Measurements from ENCODE around the gene LAMTOR2.
A peak's percentile ranks its signal among the peaks of the same experiment; 100 is the strongest.

The LAMTOR2 gene

DNA sequence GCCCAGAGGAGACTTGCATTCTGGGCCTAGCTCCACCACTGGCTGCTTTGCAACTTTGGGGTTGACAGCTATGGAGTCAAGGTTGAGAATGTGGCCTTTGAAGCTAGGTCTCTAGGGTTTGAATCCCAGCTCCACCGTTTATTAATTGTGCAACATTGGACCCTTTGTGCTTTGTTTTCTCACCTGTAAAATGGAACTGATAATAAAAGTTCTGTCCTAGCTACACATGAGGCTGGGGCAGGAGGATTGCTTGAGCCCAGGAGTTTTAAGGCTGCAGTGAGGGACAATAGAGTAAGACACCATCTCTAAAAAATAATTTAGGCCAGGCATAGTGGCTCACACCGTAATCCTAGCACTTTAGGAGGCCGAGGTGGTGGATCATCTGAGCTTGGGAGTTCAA lies 44.7 kb downstream of the LAMTOR2 start:
- Mint-ChIP-seq H3K27ac (no peak overlapping the region), H3K27me3 (ENCODE audit: low read depth) (no peaks in the 10 kb centered on the region), H3K4me1 (peaks cover 63% of the 10 kb centered on the region), H3K9me3 (no peaks in the 10 kb centered on the region), H3K36me3 (ENCODE audit: low read depth) (peaks cover 34% of the 10 kb centered on the region), H3K4me3 (no peak overlapping the region)
- TF ChIP-seq, protein P1, sequence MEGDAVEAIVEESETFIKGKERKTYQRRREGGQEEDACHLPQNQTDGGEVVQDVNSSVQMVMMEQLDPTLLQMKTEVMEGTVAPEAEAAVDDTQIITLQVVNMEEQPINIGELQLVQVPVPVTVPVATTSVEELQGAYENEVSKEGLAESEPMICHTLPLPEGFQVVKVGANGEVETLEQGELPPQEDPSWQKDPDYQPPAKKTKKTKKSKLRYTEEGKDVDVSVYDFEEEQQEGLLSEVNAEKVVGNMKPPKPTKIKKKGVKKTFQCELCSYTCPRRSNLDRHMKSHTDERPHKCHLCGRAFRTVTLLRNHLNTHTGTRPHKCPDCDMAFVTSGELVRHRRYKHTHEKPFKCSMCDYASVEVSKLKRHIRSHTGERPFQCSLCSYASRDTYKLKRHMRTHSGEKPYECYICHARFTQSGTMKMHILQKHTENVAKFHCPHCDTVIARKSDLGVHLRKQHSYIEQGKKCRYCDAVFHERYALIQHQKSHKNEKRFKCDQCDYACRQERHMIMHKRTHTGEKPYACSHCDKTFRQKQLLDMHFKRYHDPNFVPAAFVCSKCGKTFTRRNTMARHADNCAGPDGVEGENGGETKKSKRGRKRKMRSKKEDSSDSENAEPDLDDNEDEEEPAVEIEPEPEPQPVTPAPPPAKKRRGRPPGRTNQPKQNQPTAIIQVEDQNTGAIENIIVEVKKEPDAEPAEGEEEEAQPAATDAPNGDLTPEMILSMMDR (IDR thresholded peaks at IDR 0.05; ENCODE audit: unreplicated experiment in 3 of 3), result no peak

DNA sequence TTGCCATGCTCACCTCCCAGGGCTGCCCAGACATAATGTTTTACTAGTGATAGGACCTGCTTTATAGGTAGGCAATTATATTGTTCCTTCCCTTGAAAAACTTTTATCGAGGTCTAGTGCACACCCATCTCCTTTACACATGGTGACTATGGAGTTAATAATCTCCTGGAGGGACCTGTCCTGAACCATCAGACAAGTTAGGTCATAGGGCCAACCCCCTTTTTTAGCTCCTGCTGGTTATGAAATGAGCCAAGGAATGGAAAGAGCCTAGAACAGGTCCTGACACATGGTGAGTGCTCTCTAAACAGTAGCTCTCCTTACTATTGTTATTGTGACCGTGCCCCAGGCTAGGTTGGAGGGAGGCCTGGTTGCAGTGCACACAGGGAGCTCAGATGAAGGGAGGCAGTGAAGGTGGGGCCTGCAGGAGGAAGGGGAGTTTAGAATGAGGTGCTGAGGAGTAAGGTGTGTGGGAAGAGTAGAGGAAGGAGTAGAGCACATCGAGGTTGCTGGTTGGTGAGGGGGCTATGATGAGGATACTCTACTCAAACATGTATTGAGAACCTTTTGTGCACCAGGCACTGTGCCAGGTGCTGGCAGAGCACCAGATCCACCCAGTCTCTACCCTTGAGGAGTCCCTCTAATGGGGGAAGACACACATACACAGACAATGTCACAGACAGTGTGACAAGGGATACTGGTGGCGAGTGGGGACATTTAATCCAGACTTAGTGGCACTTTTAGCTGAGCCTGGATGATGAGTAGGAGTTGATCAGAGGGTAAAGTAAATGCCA lies 45.8 kb downstream of the LAMTOR2 start:
- Mint-ChIP-seq H3K36me3 (ENCODE audit: low read depth) (peaks cover 34% of the 10 kb centered on the region), H3K9me3 (no peaks in the 10 kb centered on the region), H3K27me3 (ENCODE audit: low read depth) (no peaks in the 10 kb centered on the region), H3K27ac (peak overlapping the region; percentile 43 to 95 (median 90)), H3K4me1 (peaks cover 74% of the 10 kb centered on the region), H3K4me3 (peak overlapping the region in 2 of 3 experiments; percentile 4 to 14)
- TF ChIP-seq, protein P1 (IDR thresholded peaks at IDR 0.05; ENCODE audit: unreplicated experiment in 3 of 3), result no peak

DNA sequence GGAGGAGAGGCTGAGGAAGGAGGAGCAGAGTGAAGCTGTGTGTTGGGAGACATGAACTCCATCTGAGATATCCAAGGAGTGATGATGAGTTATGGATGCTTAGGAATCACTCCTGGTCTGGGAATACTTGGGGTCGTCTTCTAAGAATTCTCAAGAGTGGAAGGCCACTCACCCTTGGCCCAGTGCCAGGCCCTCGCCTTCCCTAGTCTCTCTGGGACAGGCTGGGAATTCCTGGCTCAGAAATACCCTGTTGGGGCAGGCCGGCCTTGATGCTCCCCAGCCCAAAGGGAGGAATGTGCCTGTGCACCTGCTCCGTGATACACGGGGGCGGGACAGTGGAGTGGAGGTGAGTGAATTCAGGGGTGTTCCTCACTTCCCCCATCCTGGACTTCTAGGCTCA lies 47.3 kb downstream of the LAMTOR2 start:
- H3K36me3 Mint-ChIP-seq (ENCODE audit: low read depth), result peaks cover 22% of the 10 kb centered on the region
- no peak overlapping the region for H3K4me3 Mint-ChIP-seq
- H3K27ac Mint-ChIP-seq, result peak overlapping the region in 2 of 3 experiments; percentile 92 to 95
- peaks cover 77% of the 10 kb centered on the region for H3K4me1 Mint-ChIP-seq
- TF ChIP-seq, protein P1 (IDR thresholded peaks at IDR 0.05; ENCODE audit: unreplicated experiment in 3 of 3), result no peak
- H3K27me3 Mint-ChIP-seq (ENCODE audit: low read depth), result no peaks in the 10 kb centered on the region
- no peaks in the 10 kb centered on the region for H3K9me3 Mint-ChIP-seq

DNA sequence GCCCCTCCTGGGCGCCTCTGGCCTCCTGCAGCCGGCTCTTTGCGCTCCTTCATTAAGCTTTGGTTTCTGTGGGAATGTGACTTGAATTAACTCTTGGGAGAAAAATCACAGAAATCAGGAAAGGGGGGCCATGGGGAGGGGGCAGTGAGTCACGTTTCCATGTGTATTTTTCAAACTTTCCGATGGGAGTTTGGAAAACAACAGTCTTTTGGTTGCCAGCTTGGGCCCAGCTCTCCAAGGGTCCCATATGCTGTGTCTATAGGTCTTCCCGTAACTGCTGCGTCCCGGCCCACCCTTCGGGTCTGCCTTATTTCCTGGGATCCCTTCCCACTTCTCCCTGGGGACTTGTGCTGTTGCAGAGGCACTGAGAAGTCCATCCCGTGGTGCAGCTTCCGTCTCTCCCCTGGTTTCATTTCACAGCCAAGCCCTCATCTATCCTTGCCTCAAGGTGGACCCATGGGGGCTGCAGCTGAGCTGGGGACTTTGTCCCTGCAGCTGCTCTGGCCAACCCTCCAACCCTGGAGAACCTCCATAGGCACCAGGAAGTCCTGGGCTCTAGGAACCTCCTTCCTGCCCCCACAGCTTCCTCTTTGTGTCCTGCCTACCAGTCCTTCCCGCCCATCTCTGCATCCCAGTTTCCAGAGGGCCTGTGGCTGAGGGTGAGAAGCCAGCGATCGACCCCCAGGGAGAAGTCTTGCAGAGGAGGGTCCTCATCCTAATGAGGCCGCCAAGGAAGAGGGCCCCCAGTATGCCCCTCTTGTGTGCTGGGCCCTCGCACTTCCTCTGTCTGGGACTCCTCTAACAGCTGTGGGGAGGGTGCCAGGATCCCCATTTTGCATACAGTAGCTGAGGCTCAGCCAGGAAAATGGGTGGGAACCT lies 48.3 kb downstream of the LAMTOR2 start:
- no peaks in the 10 kb centered on the region for H3K27me3 Mint-ChIP-seq (ENCODE audit: low read depth)
- TF ChIP-seq, protein P1 (IDR thresholded peaks at IDR 0.05; ENCODE audit: unreplicated experiment in 3 of 3), result no peak
- H3K9me3 Mint-ChIP-seq, result no peaks in the 10 kb centered on the region
- H3K27ac Mint-ChIP-seq, result peak overlapping the region; percentile 74 to 96 (median 95)
- peaks cover 82% of the 10 kb centered on the region for H3K4me1 Mint-ChIP-seq
- peak overlapping the region in 1 of 3 experiments; percentile 29 for H3K4me3 Mint-ChIP-seq
- peaks cover 20% of the 10 kb centered on the region for H3K36me3 Mint-ChIP-seq (ENCODE audit: low read depth)

DNA sequence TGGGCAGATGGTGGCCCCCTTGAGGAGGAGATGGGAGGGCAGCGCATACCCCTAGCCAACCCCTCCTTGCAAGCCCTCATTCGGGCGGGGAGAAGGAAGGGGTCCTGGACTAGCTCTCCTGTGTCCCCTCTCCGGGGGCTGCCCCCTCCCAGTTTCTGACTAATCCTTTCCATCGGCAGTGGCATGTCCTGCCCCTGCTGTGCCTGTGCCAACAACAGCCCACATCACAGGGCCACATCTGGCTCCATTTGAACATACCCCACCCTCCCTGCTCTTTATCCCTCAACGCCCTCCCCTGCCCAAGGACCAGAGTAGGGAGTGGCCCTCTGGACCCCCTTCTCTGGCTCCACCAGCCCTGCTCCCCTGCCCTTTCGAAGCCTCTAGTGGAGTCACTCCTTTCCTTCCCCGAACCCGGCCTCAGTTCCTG lies 49.0 kb downstream of the LAMTOR2 start:
- H3K9me3 Mint-ChIP-seq, result no peaks in the 10 kb centered on the region
- H3K4me1 Mint-ChIP-seq, result peaks cover 81% of the 10 kb centered on the region
- peaks cover 14% of the 10 kb centered on the region for H3K36me3 Mint-ChIP-seq (ENCODE audit: low read depth)
- TF ChIP-seq, protein P1 (IDR thresholded peaks at IDR 0.05; ENCODE audit: unreplicated experiment in 3 of 3), result no peak
- H3K4me3 Mint-ChIP-seq, result peak overlapping the region in 1 of 3 experiments; percentile 74
- H3K27me3 Mint-ChIP-seq (ENCODE audit: low read depth), result no peaks in the 10 kb centered on the region
- H3K27ac Mint-ChIP-seq, result peak overlapping the region; percentile 95 to 96 (median 96)

Measured in nephron (organoid).